Measurements from ENCODE around the gene DAAM2. TPM values are rescaled to one million over a fixed set of nuclear protein-coding genes. Genes with fewer than 3 reads are reported as not detected.
A peak's percentile ranks its signal among the peaks of the same experiment; 100 is the strongest.

The DAAM2 gene
- polyA plus RNA-seq, 1 experiment = 60.6 TPM

DNA sequence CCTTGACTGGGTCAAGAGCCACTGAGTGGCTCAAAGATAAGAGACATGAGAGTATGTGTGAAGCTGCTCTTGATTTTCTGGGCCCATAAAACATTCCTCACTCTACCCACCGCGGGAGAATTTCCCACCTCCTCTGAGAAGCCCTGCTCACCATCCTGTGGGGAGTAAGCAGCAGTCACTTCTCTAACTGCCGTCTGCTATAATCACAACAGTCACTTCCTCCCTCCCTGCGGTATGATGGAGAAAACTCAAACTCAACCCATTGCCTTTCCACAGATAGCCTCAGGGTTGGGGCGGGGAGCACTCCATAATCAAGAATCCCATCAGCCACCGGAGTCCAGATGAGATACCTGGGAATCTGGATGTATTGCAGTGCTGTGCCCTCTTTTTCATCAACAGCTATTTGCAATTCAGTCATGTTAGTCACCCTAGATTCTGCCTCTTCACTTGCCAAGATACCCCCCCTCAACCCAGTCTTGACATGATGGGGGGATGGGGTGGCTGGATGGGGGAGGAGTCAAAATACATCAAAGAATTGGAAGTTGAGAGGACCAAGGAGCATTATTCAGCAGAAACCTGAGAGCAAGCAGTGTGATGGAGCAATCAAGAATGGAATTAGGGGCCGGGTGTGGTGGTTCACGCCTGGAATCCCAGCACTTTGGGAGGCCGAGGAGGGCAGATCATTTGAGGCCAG lies 137.0 kb downstream of the DAAM2 start:
- no peaks in the 10 kb centered on the region for H3K27me3 ChIP-seq (ENCODE audit: control insufficient read depth, insufficient read depth, low read length)
- POLR2A ChIA-PET = interaction anchor here (0.6 kb wide), 1 partner anchor 116 kb away, joined by 3 read pairs; no protein-coding TSS in a partner anchor
- DNase-seq (ENCODE audit: low read depth) = no peak
- TF ChIP-seq CTCF (IDR thresholded peaks at IDR 0.05; ENCODE audit: insufficient read depth, low read depth, low read length) = no peak
- CTCF ChIA-PET = no interaction called here
- H3K4me3 ChIP-seq (ENCODE audit: low read depth, low read length) = no peak overlapping the region
- H3K36me3 ChIP-seq (ENCODE audit: control insufficient read depth, insufficient read depth, low read length) = peaks cover 12% of the 10 kb centered on the region

DNA sequence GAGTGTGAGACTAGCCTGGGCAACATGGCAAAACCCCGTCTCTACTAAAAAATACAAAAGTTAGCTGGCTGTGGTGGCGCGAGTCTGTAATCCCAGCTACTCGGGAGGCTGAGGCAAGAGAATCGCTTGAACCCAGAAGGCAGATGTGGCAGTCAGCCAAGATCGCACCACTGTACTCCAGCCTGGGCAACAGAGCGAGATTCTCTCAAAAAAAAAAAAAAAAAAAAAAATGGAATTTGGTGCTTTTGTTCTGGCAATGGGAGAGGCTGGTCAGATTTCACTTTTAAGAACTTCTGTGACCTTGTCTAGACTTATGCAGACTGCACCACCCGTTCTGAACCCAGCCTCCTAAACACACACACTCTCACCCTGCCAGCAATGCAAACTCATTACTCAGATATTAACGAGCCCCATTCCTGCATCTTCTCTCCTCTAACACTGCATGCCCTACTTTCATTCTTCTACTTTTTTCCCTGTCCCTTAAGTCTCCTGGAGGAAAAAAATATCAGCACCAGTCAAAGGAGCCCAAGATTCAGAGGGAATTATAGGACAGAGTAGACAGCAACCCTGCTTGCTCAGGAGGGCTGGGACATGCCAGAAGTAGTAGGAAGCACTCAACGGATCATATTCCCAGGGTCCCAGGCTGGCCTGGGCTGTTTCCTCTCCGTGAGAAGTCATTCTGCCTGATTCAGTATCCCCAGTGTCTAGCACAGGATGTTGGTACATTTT lies 137.7 kb downstream of the DAAM2 start:
- ChIA-PET CTCF (interaction anchor here (0.5 kb wide), 1 partner anchor 35 kb away, joined by 3 read pairs; no protein-coding TSS in a partner anchor), POLR2A (interaction anchor here (0.8 kb wide), 1 partner anchor 140 kb away, joined by 3 read pairs; no protein-coding TSS in a partner anchor)
- peak; percentile 52 for DNase-seq (ENCODE audit: low read depth)
- TF ChIP-seq CTCF (IDR thresholded peaks at IDR 0.05; ENCODE audit: insufficient read depth, low read depth, low read length) = no peak
- Histone ChIP-seq H3K36me3 (ENCODE audit: control insufficient read depth, insufficient read depth, low read length) (peaks cover 10% of the 10 kb centered on the region), H3K27me3 (ENCODE audit: control insufficient read depth, insufficient read depth, low read length) (no peaks in the 10 kb centered on the region), H3K4me3 (ENCODE audit: low read depth, low read length) (no peak overlapping the region)

- ChIA-PET POLR2A (interaction anchor here (0.8 kb wide), 1 partner anchor 140 kb away, joined by 3 read pairs; no protein-coding TSS in a partner anchor), CTCF (interaction anchor here (0.5 kb wide), 1 partner anchor 34 kb away, joined by 3 read pairs; no protein-coding TSS in a partner anchor)
- H3K4me3 ChIP-seq (ENCODE audit: low read depth, low read length) = no peak overlapping the region
These were observed 138.4 kb downstream of the DAAM2 start for GRCh38 chr6:39930540-39930939.

GRCh38 chr6:39931607-39932006 lies 139.4 kb downstream of the DAAM2 start:
- POLR2A ChIA-PET = no interaction called here
- TF ChIP-seq CTCF (IDR thresholded peaks at IDR 0.05; ENCODE audit: insufficient read depth, low read depth, low read length) = no peak
- H3K27me3 ChIP-seq (ENCODE audit: control insufficient read depth, insufficient read depth, low read length) = 0 out of 2 replicates have a peak, but pooled peaks cover 1% of the 10 kb centered on the region
- CTCF ChIA-PET = interaction anchor here (1.1 kb wide), 1 partner anchor 18 kb away, joined by 4 read pairs; no protein-coding TSS in a partner anchor
- DNase-seq (ENCODE audit: low read depth) = no peak
- H3K4me3 ChIP-seq (ENCODE audit: low read depth, low read length) = no peak overlapping the region
- H3K36me3 ChIP-seq (ENCODE audit: control insufficient read depth, insufficient read depth, low read length) = no peaks in the 10 kb centered on the region

More at GRCh38 chr6:39930540-39930939, 138.4 kb downstream of the DAAM2 start:
- H3K36me3 ChIP-seq (ENCODE audit: control insufficient read depth, insufficient read depth, low read length) = peaks cover 4% of the 10 kb centered on the region
- H3K27me3 ChIP-seq (ENCODE audit: control insufficient read depth, insufficient read depth, low read length) = no peaks in the 10 kb centered on the region
- no peak for DNase-seq (ENCODE audit: low read depth)
- TF ChIP-seq CTCF (IDR thresholded peaks at IDR 0.05; ENCODE audit: insufficient read depth, low read depth, low read length) = no peak

DNA sequence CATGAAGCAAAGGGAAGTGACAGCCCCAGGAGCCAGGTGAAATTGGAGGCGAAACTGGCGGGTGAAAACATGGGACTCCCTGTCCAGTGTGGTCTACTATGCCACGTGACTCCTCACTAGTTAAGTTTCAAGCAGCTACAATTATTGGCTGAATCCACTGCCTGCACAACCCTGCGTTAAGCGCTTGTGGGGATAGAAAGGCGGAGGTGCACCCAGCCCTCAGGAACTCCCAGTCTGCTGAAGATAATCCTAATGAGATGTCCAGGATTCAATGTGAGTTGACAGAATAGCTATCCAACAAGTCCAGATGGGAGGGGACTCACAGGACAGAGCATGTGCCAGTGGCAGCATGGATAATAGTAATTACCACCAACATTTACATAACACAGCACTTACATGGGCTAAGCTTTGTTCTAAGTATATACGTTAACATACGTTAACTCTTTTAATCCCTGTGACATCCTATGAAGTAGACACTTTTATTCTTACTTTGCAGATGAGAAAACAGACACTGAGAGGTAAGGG lies 140.3 kb downstream of the DAAM2 start:
- no peak overlapping the region for H3K4me3 ChIP-seq (ENCODE audit: low read depth, low read length)
- TF ChIP-seq CTCF (IDR thresholded peaks at IDR 0.05; ENCODE audit: insufficient read depth, low read depth, low read length) = no peak
- no peaks in the 10 kb centered on the region for H3K36me3 ChIP-seq (ENCODE audit: control insufficient read depth, insufficient read depth, low read length)
- DNase-seq (ENCODE audit: low read depth) = no peak
- 0 out of 2 replicates have a peak, but pooled peaks cover 1% of the 10 kb centered on the region for H3K27me3 ChIP-seq (ENCODE audit: control insufficient read depth, insufficient read depth, low read length)
- CTCF ChIA-PET = interaction anchor here (1.1 to 1.8 kb wide), 2 partner anchors 17 to 571 kb away, joined by 4 to 6 read pairs; no protein-coding TSS in a partner anchor
- POLR2A ChIA-PET = no interaction called here

All from BJ (cell line).